MCF 10A (cell line): ENCODE results near the gene RGS14. TPM values are rescaled to one million over a fixed set of nuclear protein-coding genes. Genes with fewer than 3 reads are reported as not detected.

Source experiments
- BruUV-seq: library from RNA; stranded (reverse); fragments of 400-500 nt; replicated peaks from 2 replicates; lab custom pipeline; 2021; lab: Mats Ljungman, UMichigan
- CTCF ChIA-PET: fragments of 300-600 bp; sonication (Branson Sonifier 250); formaldehyde crosslinking; extraction: SDS; loops from one replicate; lab custom pipeline; 2021; ENCODE audit warnings: antibody characterized with exemption, inconsistent platforms; lab: Yijun Ruan, JAX
- POLR2A ChIA-PET: fragments of 300-600, 350-650 bp; sonication (Branson Sonifier 250); formaldehyde crosslinking; extraction: SDS; loops from one replicate; lab custom pipeline; 2020; ENCODE audit warnings: antibody characterized with exemption, inconsistent platforms; lab: Yijun Ruan, JAX
- DNase-seq: peaks from one replicate; pipeline ENCODE4 v3.0.0-alpha.2; 2018; ENCODE audit not compliant: unreplicated experiment
- H3K27ac Mint-ChIP-seq: one replicate; pipeline ENCODE4 v1.8.0; 2022; ENCODE audit warnings: mild to moderate bottlenecking, low read depth, mixed read lengths; ENCODE audit not compliant: unreplicated experiment
- H3K27me3 Mint-ChIP-seq: one replicate; pipeline ENCODE4 v1.8.0; 2022; ENCODE audit warnings: mixed read lengths; ENCODE audit not compliant: insufficient read depth, unreplicated experiment
- H3K36me3 Mint-ChIP-seq: one replicate; pipeline ENCODE4 v1.8.0; 2022; ENCODE audit warnings: mild to moderate bottlenecking, moderate library complexity, mixed read lengths; ENCODE audit not compliant: insufficient read depth, unreplicated experiment
- H3K4me1 Mint-ChIP-seq: one replicate; pipeline ENCODE4 v1.8.0; 2022; ENCODE audit warnings: mixed read lengths; ENCODE audit not compliant: insufficient read depth, unreplicated experiment
- H3K4me3 Mint-ChIP-seq: one replicate; pipeline ENCODE4 v1.8.0; 2022; ENCODE audit warnings: mild to moderate bottlenecking, moderate library complexity, mixed read lengths; ENCODE audit not compliant: unreplicated experiment
- H3K9me3 Mint-ChIP-seq: one replicate; pipeline ENCODE4 v1.8.0; 2022; ENCODE audit warnings: mixed read lengths; ENCODE audit not compliant: unreplicated experiment
- intact Hi-C: fragments of 100-400 bp; cut with micrococcal nuclease; formaldehyde crosslinking; loops from 2 replicates; pipeline ENCODE4 v1.14.1; 2022
- total RNA-seq: library from RNA; stranded (reverse); gene quantifications from 2 replicates; pipeline ENCODE4 v1.2.3, GENCODE V29; 2022
- TF ChIP-seq, protein P1 (sequence below): fragments of 200-600 bp; IDR thresholded peaks from one replicate; pipeline ENCODE4 v1.8.0; 2022; ENCODE audit warnings: antibody characterized with exemption, mild to moderate bottlenecking; ENCODE audit not compliant: unreplicated experiment

RGS14 gene
- total RNA-seq, 1 experiment from 2014 or later, result 7.8 TPM

DNA sequence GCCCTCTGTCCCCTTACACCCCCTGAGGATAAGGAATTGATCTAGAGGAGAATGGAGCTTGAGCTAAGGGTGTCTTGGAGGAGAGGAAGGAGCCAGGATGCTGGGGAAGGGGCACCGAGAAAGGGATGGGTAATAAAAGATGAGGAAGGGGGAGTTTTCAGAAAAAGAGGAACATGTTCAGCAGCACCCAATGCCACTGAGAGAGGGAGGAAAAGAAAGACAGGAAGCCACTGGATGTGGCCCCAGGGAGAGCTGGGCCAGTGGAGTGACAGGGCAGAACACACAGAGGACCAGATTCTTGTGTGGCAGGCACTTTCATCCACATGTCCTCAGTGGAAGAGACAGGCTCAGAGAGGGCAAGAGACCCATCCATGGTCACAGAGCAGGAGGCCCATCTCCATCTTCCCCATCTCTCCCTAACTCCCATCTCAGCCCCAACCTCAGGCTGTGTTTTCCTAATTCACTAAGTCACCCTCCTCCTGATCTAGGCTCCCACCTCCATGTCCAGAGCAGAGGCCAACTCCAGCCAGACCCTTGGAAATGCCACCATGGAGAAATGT lies 35.6 kb downstream of the RGS14 start:
- H3K36me3 Mint-ChIP-seq, result no peaks in the 10 kb centered on the region
- intact Hi-C loops, result no loop called here
- ChIA-PET POLR2A (interaction anchor here (0.7 to 5.7 kb wide), 4 partner anchors 9 to 61 kb away, joined by 3 to 90 read pairs (median 8); partner anchors contain the start of gene GRK6), CTCF (interaction anchor here (1.5 to 7.8 kb wide), 5 partner anchors 9 to 108 kb away, joined by 6 to 263 read pairs (median 107); partner anchors contain the start of genes PFN3 and PRR7)
- no peak for DNase-seq
- TF ChIP-seq, protein P1, sequence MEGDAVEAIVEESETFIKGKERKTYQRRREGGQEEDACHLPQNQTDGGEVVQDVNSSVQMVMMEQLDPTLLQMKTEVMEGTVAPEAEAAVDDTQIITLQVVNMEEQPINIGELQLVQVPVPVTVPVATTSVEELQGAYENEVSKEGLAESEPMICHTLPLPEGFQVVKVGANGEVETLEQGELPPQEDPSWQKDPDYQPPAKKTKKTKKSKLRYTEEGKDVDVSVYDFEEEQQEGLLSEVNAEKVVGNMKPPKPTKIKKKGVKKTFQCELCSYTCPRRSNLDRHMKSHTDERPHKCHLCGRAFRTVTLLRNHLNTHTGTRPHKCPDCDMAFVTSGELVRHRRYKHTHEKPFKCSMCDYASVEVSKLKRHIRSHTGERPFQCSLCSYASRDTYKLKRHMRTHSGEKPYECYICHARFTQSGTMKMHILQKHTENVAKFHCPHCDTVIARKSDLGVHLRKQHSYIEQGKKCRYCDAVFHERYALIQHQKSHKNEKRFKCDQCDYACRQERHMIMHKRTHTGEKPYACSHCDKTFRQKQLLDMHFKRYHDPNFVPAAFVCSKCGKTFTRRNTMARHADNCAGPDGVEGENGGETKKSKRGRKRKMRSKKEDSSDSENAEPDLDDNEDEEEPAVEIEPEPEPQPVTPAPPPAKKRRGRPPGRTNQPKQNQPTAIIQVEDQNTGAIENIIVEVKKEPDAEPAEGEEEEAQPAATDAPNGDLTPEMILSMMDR, result no peak
- no peaks in the 10 kb centered on the region for H3K27me3 Mint-ChIP-seq
- H3K27ac Mint-ChIP-seq, result no peak overlapping the region
- peaks cover 29% of the 10 kb centered on the region for H3K4me1 Mint-ChIP-seq
- no peaks in the 10 kb centered on the region for H3K9me3 Mint-ChIP-seq
- no peak overlapping the region for H3K4me3 Mint-ChIP-seq
- BruUV-seq, result no TSS peak

DNA sequence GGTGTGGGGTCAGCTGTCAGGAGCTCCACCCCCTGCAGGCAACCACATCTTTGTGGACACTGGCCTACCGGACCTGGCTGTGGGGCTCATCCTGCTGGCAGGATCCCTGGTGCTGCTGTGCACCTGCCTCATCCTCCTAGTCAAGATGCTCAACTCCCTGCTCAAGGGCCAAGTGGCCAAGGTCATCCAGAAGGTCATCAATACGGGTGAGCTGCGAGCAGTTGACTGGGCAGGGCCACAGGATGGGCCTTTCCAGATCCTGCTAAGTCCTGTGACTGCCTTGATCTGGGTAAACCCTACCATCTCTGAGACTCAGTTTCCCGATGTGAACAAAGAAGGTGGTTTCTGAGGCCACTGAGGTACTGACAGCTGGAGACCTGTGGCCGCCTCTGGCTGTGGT lies 36.3 kb downstream of the RGS14 start:
- Mint-ChIP-seq H3K36me3 (no peaks in the 10 kb centered on the region), H3K9me3 (no peaks in the 10 kb centered on the region), H3K4me3 (no peak overlapping the region), H3K27ac (no peak overlapping the region), H3K27me3 (no peaks in the 10 kb centered on the region), H3K4me1 (peaks cover 22% of the 10 kb centered on the region)
- no peak for DNase-seq
- TF ChIP-seq, protein P1, result no peak
- ChIA-PET POLR2A (interaction anchor here (5.7 kb wide), 1 partner anchor 60 kb away, joined by 90 read pairs; no protein-coding TSS in a partner anchor), CTCF (interaction anchor here (1.5 to 7.8 kb wide), 2 partner anchors 9 to 61 kb away, joined by 8 to 263 read pairs; partner anchors contain the start of gene PFN3)
- no TSS peak for BruUV-seq
- intact Hi-C loops, result no loop called here

DNA sequence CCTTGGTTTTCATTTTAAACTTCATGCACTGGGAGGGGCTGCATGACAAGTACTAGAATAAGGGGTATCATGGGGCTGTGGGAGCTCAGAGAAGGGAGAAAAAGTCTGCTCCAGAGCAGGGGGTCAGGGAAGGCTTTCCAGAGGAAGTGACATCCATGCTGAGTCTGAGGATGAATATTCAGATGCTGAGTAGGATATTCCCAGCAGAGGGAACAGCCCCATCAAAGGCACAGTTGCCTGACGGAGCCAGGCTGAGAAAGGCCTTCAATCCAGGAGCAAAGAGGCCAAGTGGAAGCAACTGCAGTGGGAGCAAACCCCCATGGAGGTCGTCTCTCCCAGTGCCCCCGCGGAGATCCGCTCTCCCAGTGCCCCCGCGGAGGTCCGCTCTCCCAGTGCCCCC lies 38.4 kb downstream of the RGS14 start:
- Mint-ChIP-seq H3K9me3 (no peaks in the 10 kb centered on the region), H3K36me3 (no peaks in the 10 kb centered on the region), H3K4me3 (no peak overlapping the region), H3K27me3 (no peaks in the 10 kb centered on the region), H3K4me1 (peaks cover 5% of the 10 kb centered on the region), H3K27ac (no peak overlapping the region)
- intact Hi-C loops, result no loop called here
- DNase-seq, result no peak
- TF ChIP-seq, protein P1, result no peak
- BruUV-seq, result no TSS peak
- POLR2A ChIA-PET, result no interaction called here
- CTCF ChIA-PET, result interaction anchor here (0.7 to 7.8 kb wide), 3 partner anchors 7 to 105 kb away, joined by 3 to 263 read pairs (median 3); partner anchors contain the start of gene PFN3

DNA sequence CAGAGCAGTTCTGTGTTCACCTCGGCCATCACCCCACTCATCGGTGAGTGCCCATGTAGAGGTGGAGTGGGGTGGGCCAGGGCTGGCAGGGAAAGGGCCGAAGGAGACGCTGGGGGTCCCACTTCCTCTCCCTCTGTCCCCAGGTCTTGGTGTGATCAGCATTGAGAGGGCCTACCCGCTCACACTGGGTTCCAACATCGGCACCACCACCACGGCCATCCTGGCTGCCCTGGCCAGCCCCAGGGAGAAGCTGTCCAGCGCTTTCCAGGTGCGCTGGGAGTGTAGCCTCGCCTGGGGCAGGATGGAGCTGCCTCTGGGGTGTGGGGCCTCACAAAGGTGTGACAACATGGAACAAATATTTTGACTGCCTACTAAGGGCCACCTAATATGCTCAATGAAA lies 39.1 kb downstream of the RGS14 start:
- Mint-ChIP-seq H3K27ac (no peak overlapping the region), H3K36me3 (no peaks in the 10 kb centered on the region), H3K9me3 (no peaks in the 10 kb centered on the region), H3K27me3 (no peaks in the 10 kb centered on the region), H3K4me1 (no peaks in the 10 kb centered on the region), H3K4me3 (no peak overlapping the region)
- ChIA-PET CTCF (interaction anchor here (0.6 to 0.7 kb wide), 3 partner anchors 41 to 114 kb away, joined by 3 read pairs; no protein-coding TSS in a partner anchor), POLR2A (no interaction called here)
- TF ChIP-seq, protein P1, result no peak
- intact Hi-C loops, result no loop called here
- no peak for DNase-seq
- BruUV-seq, result no TSS peak
